ENCODE data around the gene TTLL3. TPM values are rescaled to one million over a fixed set of nuclear protein-coding genes. Genes with fewer than 3 reads are reported as not detected.

The TTLL3 gene
- total RNA-seq, 1 experiment from 2014 or later: 10.3 TPM

DNA sequence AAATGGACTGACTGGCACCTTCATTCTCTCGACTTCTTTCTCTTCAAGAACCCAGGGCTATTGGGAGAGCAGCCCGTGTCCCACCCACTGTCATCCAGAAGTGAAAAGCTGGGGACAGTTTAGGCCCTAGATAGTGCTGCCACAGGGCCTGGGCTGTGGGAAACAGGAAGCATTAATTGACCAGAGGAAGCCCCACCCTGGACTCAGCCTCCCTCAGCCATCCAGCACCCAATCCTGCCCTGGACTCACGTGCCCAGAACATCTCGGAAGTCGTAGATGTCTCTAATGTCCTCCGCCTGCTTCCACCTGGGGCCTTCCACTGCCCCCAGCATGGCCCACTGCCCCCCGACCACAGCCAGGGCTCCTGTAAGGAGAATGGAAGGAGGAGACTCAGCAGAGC, 42.6 kb upstream of the TTLL3 start:
- H3K27ac Mint-ChIP-seq (ENCODE audit: unreplicated experiment): no peak overlapping the region

DNA sequence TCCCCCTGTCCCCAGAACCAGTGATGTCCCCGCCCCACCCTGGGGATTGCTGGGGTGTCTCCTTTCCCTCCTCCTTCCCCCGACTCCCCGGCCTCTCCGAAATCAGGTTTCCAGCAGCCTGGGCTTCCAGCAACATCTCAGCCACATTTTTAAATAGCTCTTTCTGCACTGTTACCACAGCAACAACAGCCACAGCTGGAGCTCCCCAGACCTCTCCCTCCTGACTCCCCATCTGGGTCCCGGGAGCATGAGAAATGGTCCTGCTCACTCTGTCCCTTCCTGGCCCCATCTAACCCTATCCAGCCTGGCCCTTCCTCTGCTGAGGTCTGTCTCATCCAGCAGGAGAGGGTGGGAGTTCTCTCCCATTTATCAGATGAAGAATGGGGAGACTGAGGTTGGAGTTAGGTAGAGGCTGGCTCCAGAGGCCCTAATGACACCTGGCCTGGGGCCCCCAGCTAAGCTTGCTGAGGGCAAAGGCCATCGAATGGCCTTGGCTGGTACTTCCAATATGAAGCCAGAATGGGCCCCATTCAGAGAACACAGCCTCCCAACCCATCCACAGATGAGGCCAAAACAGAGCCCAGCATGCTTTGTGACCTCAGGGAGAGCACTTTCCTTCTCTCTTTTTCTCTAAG, 41.8 kb upstream of the TTLL3 start:
- H3K4me3 ChIP-seq (ENCODE audit: low read depth, low read length): no peak overlapping the region
- H3K4me1 Mint-ChIP-seq (ENCODE audit: low read depth, unreplicated experiment): peaks cover 7% of the 10 kb centered on the region
- CTCF ChIA-PET: no interaction called here
- peaks cover 8% of the 10 kb centered on the region for H3K4me1 ChIP-seq
- no peak for DNase-seq
- H3K27ac Mint-ChIP-seq (ENCODE audit: unreplicated experiment): no peak overlapping the region
- peaks cover 11% of the 10 kb centered on the region for H3K36me3 Mint-ChIP-seq (ENCODE audit: insufficient read depth, unreplicated experiment)
- no TSS peak for BruUV-seq (replicated peaks)
- no peaks in the 10 kb centered on the region for H3K27me3 ChIP-seq (replicated peaks; ENCODE audit: control insufficient read depth, insufficient read depth, low read length)
- POLR2A ChIA-PET: no interaction called here
- H3K9me3 Mint-ChIP-seq (ENCODE audit: unreplicated experiment): no peaks in the 10 kb centered on the region
- no peaks in the 10 kb centered on the region; the same call in 1 of the 2 replicates for H3K36me3 ChIP-seq (ENCODE audit: control insufficient read depth, insufficient read depth, low read length)
- H3K27me3 Mint-ChIP-seq (ENCODE audit: insufficient read depth, unreplicated experiment): no peaks in the 10 kb centered on the region
- intact Hi-C loops (cut with micrococcal nuclease; ENCODE audit: unreplicated experiment): no loop called here
- TF ChIP-seq, protein P1, sequence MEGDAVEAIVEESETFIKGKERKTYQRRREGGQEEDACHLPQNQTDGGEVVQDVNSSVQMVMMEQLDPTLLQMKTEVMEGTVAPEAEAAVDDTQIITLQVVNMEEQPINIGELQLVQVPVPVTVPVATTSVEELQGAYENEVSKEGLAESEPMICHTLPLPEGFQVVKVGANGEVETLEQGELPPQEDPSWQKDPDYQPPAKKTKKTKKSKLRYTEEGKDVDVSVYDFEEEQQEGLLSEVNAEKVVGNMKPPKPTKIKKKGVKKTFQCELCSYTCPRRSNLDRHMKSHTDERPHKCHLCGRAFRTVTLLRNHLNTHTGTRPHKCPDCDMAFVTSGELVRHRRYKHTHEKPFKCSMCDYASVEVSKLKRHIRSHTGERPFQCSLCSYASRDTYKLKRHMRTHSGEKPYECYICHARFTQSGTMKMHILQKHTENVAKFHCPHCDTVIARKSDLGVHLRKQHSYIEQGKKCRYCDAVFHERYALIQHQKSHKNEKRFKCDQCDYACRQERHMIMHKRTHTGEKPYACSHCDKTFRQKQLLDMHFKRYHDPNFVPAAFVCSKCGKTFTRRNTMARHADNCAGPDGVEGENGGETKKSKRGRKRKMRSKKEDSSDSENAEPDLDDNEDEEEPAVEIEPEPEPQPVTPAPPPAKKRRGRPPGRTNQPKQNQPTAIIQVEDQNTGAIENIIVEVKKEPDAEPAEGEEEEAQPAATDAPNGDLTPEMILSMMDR (IDR thresholded peaks at IDR 0.05; ENCODE audit: insufficient read depth in 1 of 2, low read depth in 1 of 2, low read length in 1 of 2, severe bottlenecking in 1 of 2, unreplicated experiment in 1 of 2): no peak
- H3K4me3 Mint-ChIP-seq (ENCODE audit: unreplicated experiment): no peak overlapping the region
- no peaks in the 10 kb centered on the region for H3K9me3 ChIP-seq

More for the DNA sequence above, 42.6 kb upstream of the TTLL3 start:
- Mint-ChIP-seq H3K4me3 (ENCODE audit: unreplicated experiment) (no peak overlapping the region), H3K36me3 (ENCODE audit: insufficient read depth, unreplicated experiment) (peaks cover 11% of the 10 kb centered on the region), H3K9me3 (ENCODE audit: unreplicated experiment) (no peaks in the 10 kb centered on the region), H3K4me1 (ENCODE audit: low read depth, unreplicated experiment) (peaks cover 7% of the 10 kb centered on the region), H3K27me3 (ENCODE audit: insufficient read depth, unreplicated experiment) (no peaks in the 10 kb centered on the region)
- intact Hi-C loops (cut with micrococcal nuclease; ENCODE audit: unreplicated experiment): no loop called here
- ChIA-PET CTCF (no interaction called here), POLR2A (no interaction called here)
- no peaks in the 10 kb centered on the region; the same call in 1 of the 2 replicates for H3K36me3 ChIP-seq (ENCODE audit: control insufficient read depth, insufficient read depth, low read length)
- H3K9me3 ChIP-seq: no peaks in the 10 kb centered on the region
- peaks cover 8% of the 10 kb centered on the region for H3K4me1 ChIP-seq
- no peak overlapping the region for H3K4me3 ChIP-seq (ENCODE audit: low read depth, low read length)
- TF ChIP-seq, protein P1 (IDR thresholded peaks at IDR 0.05; ENCODE audit: insufficient read depth in 1 of 2, low read depth in 1 of 2, low read length in 1 of 2, severe bottlenecking in 1 of 2, unreplicated experiment in 1 of 2): no peak
- BruUV-seq (replicated peaks): no TSS peak
- DNase-seq: no peak
- no peaks in the 10 kb centered on the region for H3K27me3 ChIP-seq (replicated peaks; ENCODE audit: control insufficient read depth, insufficient read depth, low read length)

DNA sequence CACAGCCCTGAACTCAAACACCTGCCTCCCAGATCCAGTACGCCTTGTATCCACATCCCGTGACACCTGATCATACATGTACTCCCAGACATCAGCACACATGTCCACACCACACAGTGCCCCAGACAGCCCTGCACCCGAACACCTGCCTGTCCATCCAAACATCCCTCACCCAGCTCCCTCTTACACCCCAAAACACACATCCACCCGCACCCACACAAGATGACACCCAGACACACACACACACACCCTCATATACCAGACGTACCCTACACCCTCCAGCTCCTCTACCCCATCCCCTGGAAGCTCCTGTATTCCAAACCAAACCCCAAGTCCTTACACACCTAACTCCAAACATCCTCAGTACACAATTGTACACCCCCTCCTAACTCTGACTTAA, 41.0 kb upstream of the TTLL3 start:
- no peaks in the 10 kb centered on the region for H3K27me3 ChIP-seq (replicated peaks; ENCODE audit: control insufficient read depth, insufficient read depth, low read length)
- no peaks in the 10 kb centered on the region for H3K9me3 ChIP-seq
- Mint-ChIP-seq H3K9me3 (ENCODE audit: unreplicated experiment) (no peaks in the 10 kb centered on the region), H3K4me3 (ENCODE audit: unreplicated experiment) (peak overlapping the region; percentile 61), H3K36me3 (ENCODE audit: insufficient read depth, unreplicated experiment) (peaks cover 11% of the 10 kb centered on the region), H3K4me1 (ENCODE audit: low read depth, unreplicated experiment) (peaks cover 7% of the 10 kb centered on the region), H3K27me3 (ENCODE audit: insufficient read depth, unreplicated experiment) (no peaks in the 10 kb centered on the region), H3K27ac (ENCODE audit: unreplicated experiment) (peak overlapping the region; percentile 0)
- ChIA-PET POLR2A (interaction anchor here (0.5 to 0.6 kb wide), 2 partner anchors 20 to 211 kb away, joined by 3 to 4 read pairs; no protein-coding TSS in a partner anchor), CTCF (no interaction called here)
- intact Hi-C loops (cut with micrococcal nuclease; ENCODE audit: unreplicated experiment): no loop called here
- H3K4me3 ChIP-seq (ENCODE audit: low read depth, low read length): peak overlapping the region; percentile 62
- no TSS peak for BruUV-seq (replicated peaks)
- peaks cover 8% of the 10 kb centered on the region for H3K4me1 ChIP-seq
- TF ChIP-seq, protein P1 (IDR thresholded peaks at IDR 0.05; ENCODE audit: insufficient read depth in 1 of 2, low read depth in 1 of 2, low read length in 1 of 2, severe bottlenecking in 1 of 2, unreplicated experiment in 1 of 2): no peak
- no peak for DNase-seq
- no peaks in the 10 kb centered on the region; the same call in 1 of the 2 replicates for H3K36me3 ChIP-seq (ENCODE audit: control insufficient read depth, insufficient read depth, low read length)

Data from Caco-2 (cell line).